Smooth muscle cell (in vitro differentiated cells): ENCODE results near the gene FLNC. TPM values are rescaled to one million over a fixed set of nuclear protein-coding genes. Genes with fewer than 3 reads are reported as not detected.

Source experiments
- DNase-seq: peaks from one replicate; lab custom pipeline; 2025; ENCODE audit not compliant: unreplicated experiment; lab: John Stamatoyannopoulos, UW
- H2AFZ ChIP-seq: fragments of 200-600 bp; sonication (generic); 2 replicates; pipeline ENCODE4 v1.6.0; 2016; ENCODE audit warnings: antibody characterized with exemption, low read depth, mild to moderate bottlenecking
- H3F3A ChIP-seq: fragments of 200-600 bp; sonication (generic); 2 replicates; pipeline ENCODE4 v1.6.0; 2017; ENCODE audit warnings: antibody characterized with exemption, low read depth
- H3K27ac ChIP-seq: fragments of 200-600 bp; sonication (generic); 2 replicates; pipeline ENCODE4 v1.5.1; 2016; ENCODE audit warnings: low read depth, mild to moderate bottlenecking
- H3K27me3 ChIP-seq: fragments of 200-600 bp; sonication (generic); 2 replicates; pipeline ENCODE4 v1.6.1; 2016; ENCODE audit warnings: low read depth, mild to moderate bottlenecking
- H3K36me3 ChIP-seq: fragments of 200-600 bp; sonication (generic); 2 replicates; pipeline ENCODE4 v1.5.1; 2016; ENCODE audit warnings: low read depth
- H3K4me1 ChIP-seq: fragments of 200-600 bp; sonication (generic); 2 replicates; pipeline ENCODE4 v1.5.1; 2016; ENCODE audit warnings: low read depth
- H3K4me2 ChIP-seq: fragments of 200-600 bp; sonication (generic); 2 replicates; pipeline ENCODE4 v1.6.0; 2016; ENCODE audit warnings: mild to moderate bottlenecking
- H3K4me3 ChIP-seq: fragments of 200-600 bp; sonication (generic); 2 replicates; pipeline ENCODE4 v1.5.1; 2016; ENCODE audit warnings: mild to moderate bottlenecking
- H3K79me2 ChIP-seq: fragments of 200-600 bp; sonication (generic); 2 replicates; pipeline ENCODE4 v1.6.0; 2016; ENCODE audit warnings: low read depth, mild to moderate bottlenecking
- H3K9ac ChIP-seq: fragments of 200-600 bp; sonication (generic); 2 replicates; pipeline ENCODE4 v1.6.0; 2016; ENCODE audit warnings: low read depth
- H3K9me3 ChIP-seq: fragments of 200-600 bp; sonication (generic); replicated peaks from 2 replicates; pipeline ENCODE4 v1.5.1; 2016; ENCODE audit warnings: low read depth
- H4K20me1 ChIP-seq: fragments of 200-600 bp; sonication (generic); 2 replicates; pipeline ENCODE4 v1.6.0; 2016; ENCODE audit warnings: low read depth
- WGBS: methylation state at CpG from one replicate; pipeline ENCODE4 v1.1.7; 2016; ENCODE audit warnings: low lambda C conversion rate; 5-methylcytosine and 5-hydroxymethylcytosine counted together
- polyA plus RNA-seq: library from polyadenylated mRNA; unstranded; fragments of >200 nt; fragmentation: Nextera tagmentation; extraction: Ambion mirVana; gene quantifications from 2 replicates; pipeline ENCODE4 v1.2.1, GENCODE V29; 2016
- total RNA-seq: library from RNA; depleted of rRNA; stranded (reverse); fragments of >200 nt; gene quantifications from 2 replicates; pipeline ENCODE4 v1.2.3, GENCODE V29; 2014
- TF ChIP-seq, protein P1 (sequence below): fragments of 200-600 bp; sonication (generic); IDR thresholded peaks from 2 replicates; pipeline ENCODE4 v1.5.1; 2017; ENCODE audit warnings: borderline replicate concordance, mild to moderate bottlenecking, antibody characterized with exemption; ENCODE audit not compliant: insufficient read depth, poor library complexity, severe bottlenecking

Gene FLNC
- total and polyA plus RNA-seq, 2 experiments from 2014 or later: 31.7 to 34.2 TPM

DNA sequence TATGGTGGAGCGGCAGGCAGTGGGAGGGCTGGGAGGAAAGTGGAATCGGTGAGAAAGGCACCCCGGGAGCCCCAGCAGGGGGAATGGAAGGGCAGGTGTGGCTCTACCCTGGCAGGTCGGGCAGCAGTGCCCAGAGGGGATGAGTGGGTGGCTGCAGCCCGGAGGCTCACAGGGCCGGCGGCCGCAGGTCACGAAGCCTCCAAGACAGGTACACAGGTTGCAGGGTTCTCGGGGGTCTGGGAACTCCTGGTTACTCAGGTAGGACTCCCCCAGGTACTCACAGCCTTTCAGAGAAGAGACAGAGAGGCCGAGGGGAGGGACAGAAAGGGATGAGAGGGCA lies 58.5 kb downstream of the FLNC start:
- Histone ChIP-seq H3K9ac (no peak overlapping the region), H3K27ac (no peak overlapping the region), H3K4me2 (no peak overlapping the region), H3K79me2 (no peaks in the 10 kb centered on the region), H2AFZ (no peak overlapping the region), H3K4me1 (no peaks in the 10 kb centered on the region), H3K4me3 (no peak overlapping the region), H3K9me3 (no peaks in the 10 kb centered on the region), H3F3A (no peaks in the 10 kb centered on the region), H3K27me3 (no peaks in the 10 kb centered on the region), H3K36me3 (no peaks in the 10 kb centered on the region), H4K20me1 (no peaks in the 10 kb centered on the region)
- TF ChIP-seq, protein P1, sequence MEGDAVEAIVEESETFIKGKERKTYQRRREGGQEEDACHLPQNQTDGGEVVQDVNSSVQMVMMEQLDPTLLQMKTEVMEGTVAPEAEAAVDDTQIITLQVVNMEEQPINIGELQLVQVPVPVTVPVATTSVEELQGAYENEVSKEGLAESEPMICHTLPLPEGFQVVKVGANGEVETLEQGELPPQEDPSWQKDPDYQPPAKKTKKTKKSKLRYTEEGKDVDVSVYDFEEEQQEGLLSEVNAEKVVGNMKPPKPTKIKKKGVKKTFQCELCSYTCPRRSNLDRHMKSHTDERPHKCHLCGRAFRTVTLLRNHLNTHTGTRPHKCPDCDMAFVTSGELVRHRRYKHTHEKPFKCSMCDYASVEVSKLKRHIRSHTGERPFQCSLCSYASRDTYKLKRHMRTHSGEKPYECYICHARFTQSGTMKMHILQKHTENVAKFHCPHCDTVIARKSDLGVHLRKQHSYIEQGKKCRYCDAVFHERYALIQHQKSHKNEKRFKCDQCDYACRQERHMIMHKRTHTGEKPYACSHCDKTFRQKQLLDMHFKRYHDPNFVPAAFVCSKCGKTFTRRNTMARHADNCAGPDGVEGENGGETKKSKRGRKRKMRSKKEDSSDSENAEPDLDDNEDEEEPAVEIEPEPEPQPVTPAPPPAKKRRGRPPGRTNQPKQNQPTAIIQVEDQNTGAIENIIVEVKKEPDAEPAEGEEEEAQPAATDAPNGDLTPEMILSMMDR: no peak
- no peak for DNase-seq
- WGBS: 81% methylated on average over 11 of the region's 11 CpGs

DNA sequence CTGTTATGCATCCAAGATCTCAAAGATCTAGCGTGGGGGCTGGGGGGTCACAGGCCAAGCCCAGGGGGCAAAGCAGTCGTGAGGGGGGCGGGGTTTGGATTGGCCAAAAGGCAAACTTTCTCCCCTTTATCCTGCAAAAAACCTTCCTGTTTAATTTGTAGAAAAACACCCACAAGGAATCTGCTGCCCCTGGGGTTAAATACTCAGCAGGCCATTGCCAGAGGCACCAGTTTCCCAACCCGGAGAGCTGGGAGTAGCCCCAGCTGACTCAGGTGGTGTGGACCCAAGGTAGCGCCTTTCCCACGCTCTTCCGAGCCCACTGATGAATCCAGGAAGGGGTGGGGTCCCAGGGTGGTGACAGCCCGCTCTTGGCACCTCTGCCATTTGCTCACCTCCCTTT lies 58.9 kb downstream of the FLNC start:
- Histone ChIP-seq H3K4me3 (no peak overlapping the region), H3K27ac (no peak overlapping the region), H3K4me2 (no peak overlapping the region), H4K20me1 (no peaks in the 10 kb centered on the region), H3K4me1 (no peaks in the 10 kb centered on the region), H3K36me3 (no peaks in the 10 kb centered on the region), H2AFZ (no peak overlapping the region), H3K9ac (no peak overlapping the region), H3K9me3 (no peaks in the 10 kb centered on the region), H3K27me3 (no peaks in the 10 kb centered on the region), H3F3A (no peaks in the 10 kb centered on the region), H3K79me2 (no peaks in the 10 kb centered on the region)
- WGBS: 62% methylated on average over 8 of the region's 8 CpGs
- no peak for DNase-seq
- TF ChIP-seq, protein P1: no peak

DNA sequence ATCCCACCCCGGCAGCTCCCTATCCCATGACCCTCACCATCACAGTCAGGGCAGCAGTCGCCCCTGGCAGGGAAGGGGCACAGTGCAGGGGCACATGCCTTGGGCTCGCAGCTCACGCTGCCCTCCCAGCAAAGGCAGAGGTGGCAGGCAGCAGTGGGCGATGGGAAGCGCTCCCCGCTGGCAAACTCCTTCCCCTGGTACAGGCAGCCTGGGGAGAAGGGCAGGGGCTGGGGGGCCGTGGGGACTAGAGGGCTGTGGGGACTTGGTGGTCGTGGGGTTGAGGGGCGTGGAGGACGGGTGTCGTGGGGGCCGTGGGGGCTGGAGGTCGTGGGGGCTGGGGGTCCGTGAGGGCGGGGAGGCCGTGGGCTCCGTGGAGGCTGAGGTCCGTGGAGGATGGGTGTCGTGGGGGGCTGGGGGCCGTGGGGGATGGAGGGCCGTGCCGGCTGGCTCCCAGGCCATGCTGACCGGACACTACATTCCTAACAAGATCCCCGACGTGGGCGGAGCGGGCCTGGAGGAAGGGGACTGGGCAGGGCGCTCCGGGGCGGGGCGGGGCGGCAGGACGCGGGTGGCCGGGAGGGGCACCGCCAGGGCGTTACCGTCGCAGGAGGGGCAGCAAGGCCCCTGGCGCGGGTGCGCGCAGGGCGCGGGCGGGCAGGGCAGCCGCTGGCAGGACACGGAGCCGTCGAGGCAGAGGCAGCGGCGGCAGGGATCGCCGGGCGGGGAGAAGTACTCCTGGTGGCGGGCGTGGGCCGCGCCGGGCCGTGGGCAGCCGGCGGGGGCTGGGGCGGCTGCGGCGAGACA lies 60.3 kb downstream of the FLNC start:
- no peaks in the 10 kb centered on the region for H3F3A ChIP-seq
- no peak overlapping the region for H3K9ac ChIP-seq
- H4K20me1 ChIP-seq: no peaks in the 10 kb centered on the region
- TF ChIP-seq, protein P1: no peak
- no peaks in the 10 kb centered on the region for H3K4me1 ChIP-seq
- peak overlapping the region; percentile 62 for H2AFZ ChIP-seq
- H3K4me2 ChIP-seq: peak overlapping the region; percentile 81
- WGBS: 60% methylated on average over 10 of the region's 67 CpGs
- peak overlapping the region; percentile 39 for H3K4me3 ChIP-seq
- H3K27ac ChIP-seq: no peak overlapping the region
- H3K9me3 ChIP-seq: no peaks in the 10 kb centered on the region
- H3K36me3 ChIP-seq: no peaks in the 10 kb centered on the region
- no peaks in the 10 kb centered on the region for H3K27me3 ChIP-seq
- no peak for DNase-seq
- no peaks in the 10 kb centered on the region for H3K79me2 ChIP-seq
